Measurements from ENCODE around the gene BATF. TPM values are rescaled to one million over a fixed set of nuclear protein-coding genes. Genes with fewer than 3 reads are reported as not detected.

Gene BATF
- total and polyA plus RNA-seq, 2 of the 8 experiments (the other 6 are each of a cell fraction or from before 2014, with no cell fraction given): not detected

DNA sequence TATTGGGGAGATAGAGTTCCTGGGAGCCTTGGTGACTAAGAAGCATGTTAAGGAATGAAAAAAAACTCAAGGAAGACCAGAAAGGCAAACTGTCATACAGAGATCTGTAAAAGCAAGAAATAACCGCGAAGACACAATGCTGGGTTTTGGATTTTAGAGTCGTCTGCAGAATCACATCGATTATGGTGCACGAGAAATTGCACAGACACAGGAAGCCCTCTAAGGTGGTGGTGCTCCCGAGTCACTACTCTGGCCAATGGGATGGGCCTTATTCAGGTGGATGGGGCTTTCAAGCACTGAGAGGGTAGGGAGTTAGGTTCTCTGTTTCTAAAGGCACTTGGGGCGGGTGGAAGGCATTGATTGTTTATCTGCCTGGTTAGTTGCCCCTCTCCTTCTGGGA is 45.9 kb downstream of the BATF start (continued):
- no peak for TF ChIP-seq BCL11A (IDR thresholded peaks at IDR 0.05; ENCODE audit: low read depth in 2 of 2, low read length in 2 of 2)
- no peak for TF ChIP-seq SP2 (IDR thresholded peaks at IDR 0.05; ENCODE audit: low read length)
- TF ChIP-seq GTF2F1 (IDR thresholded peaks at IDR 0.05; ENCODE audit: borderline replicate concordance, low read depth, low read length): no peak
- TF ChIP-seq TEAD4 (IDR thresholded peaks at IDR 0.05; ENCODE audit: low read depth, low read length): no peak
- TF ChIP-seq ASH2L (IDR thresholded peaks at IDR 0.05; ENCODE audit: low read length): no peak
- no peak for TF ChIP-seq KDM4A (IDR thresholded peaks at IDR 0.05; ENCODE audit: low read depth, low read length, severe bottlenecking)
- TF ChIP-seq TCF12 (IDR thresholded peaks at IDR 0.05; ENCODE audit: low read depth, low read length): no peak
- no peak for TF ChIP-seq HDAC2 (IDR thresholded peaks at IDR 0.05; ENCODE audit: borderline replicate concordance in 1 of 2, low read depth in 2 of 2, low read length in 2 of 2)

Data from H1 (cell line).